ENCODE measurements around the gene GP5. TPM values are rescaled to one million over a fixed set of nuclear protein-coding genes. Genes with fewer than 3 reads are reported as not detected.

The GP5 gene
- total RNA-seq, 2 donors from 2014 or later: 0.08 TPM; not detected in 1

DNA sequence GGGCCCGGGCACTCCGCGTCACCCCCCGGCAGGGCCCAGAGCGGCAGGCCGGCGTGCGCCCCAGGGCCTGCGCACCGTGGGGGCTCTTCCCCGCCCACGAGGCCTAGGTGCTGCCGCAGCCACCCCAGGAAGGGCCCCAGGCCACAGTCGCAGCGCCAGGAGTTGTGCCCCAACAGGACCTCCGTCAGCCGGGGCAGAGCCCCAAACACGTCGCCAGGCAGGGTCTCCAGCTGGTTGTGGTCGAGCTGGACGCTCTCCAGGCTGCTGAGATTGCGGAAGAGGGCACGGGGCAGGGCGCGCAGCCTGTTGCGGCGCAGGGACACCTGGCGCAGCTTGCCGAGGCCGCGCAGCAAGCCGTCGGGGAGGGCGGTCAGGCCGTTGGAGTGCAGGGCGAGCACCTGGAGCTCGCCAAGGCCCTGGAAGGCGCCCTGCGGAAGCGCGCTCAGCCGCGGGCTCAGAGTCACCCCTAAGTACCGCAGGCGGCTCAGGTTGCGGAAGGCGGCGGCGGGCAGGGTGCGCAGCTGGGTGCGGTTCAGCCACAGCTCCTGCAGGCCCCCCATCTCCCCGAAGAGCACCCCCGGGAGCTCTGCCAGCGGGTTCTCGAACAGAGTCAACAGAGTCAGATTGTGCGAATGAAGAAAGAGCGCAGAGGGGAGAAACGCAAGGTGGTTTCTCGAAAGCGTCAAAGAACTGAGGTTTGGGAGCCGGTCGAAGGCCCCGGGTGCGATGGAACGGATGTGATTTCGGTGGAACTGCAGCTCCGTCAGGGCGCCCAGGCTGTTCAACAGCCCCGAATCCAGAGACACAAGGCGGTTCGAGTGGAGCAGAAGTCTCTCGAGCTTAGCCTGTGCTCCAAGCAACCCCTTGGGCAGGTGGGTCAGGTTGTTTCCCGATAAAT, 2.0 kb downstream of the GP5 start:
- no peak for DNase-seq (ENCODE audit: low spot score)
- no peaks in the 10 kb centered on the region for H3K36me3 ChIP-seq
- no peak overlapping the region for H3K27ac ChIP-seq
- peaks cover 0 to 23% of the 10 kb centered on the region in 2 donors for H3K4me1 ChIP-seq
- peak overlapping the region; percentile 19 to 38 for H3K4me3 ChIP-seq
- H3K27me3 ChIP-seq: no peaks in the 10 kb centered on the region
- TF ChIP-seq, protein P1, sequence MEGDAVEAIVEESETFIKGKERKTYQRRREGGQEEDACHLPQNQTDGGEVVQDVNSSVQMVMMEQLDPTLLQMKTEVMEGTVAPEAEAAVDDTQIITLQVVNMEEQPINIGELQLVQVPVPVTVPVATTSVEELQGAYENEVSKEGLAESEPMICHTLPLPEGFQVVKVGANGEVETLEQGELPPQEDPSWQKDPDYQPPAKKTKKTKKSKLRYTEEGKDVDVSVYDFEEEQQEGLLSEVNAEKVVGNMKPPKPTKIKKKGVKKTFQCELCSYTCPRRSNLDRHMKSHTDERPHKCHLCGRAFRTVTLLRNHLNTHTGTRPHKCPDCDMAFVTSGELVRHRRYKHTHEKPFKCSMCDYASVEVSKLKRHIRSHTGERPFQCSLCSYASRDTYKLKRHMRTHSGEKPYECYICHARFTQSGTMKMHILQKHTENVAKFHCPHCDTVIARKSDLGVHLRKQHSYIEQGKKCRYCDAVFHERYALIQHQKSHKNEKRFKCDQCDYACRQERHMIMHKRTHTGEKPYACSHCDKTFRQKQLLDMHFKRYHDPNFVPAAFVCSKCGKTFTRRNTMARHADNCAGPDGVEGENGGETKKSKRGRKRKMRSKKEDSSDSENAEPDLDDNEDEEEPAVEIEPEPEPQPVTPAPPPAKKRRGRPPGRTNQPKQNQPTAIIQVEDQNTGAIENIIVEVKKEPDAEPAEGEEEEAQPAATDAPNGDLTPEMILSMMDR (IDR thresholded peaks at IDR 0.05): no peak
- H3K9me3 ChIP-seq: no peaks in the 10 kb centered on the region

DNA sequence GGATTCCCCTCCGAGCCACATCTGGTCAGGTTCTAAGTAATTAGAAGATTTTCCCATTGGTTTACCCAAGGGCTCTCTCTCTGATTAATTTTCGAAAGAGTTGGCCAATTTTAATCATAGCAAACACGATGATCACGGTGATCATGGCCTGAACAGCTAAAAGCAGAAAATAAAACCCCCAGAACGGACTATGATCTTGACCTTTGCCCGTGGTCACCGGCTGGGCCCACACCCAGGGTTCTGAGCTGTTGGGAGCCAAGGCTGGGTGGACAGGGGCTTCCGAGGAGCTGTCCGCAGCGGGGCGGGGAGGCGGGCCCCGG, 2.6 kb downstream of the GP5 start:
- H3K4me3 ChIP-seq: peak overlapping the region; percentile 19 to 38
- H3K4me1 ChIP-seq: peaks cover 0 to 23% of the 10 kb centered on the region in 2 donors
- H3K27ac ChIP-seq: no peak overlapping the region
- H3K36me3 ChIP-seq: no peaks in the 10 kb centered on the region
- TF ChIP-seq, protein P1 (IDR thresholded peaks at IDR 0.05): no peak
- no peaks in the 10 kb centered on the region for H3K27me3 ChIP-seq
- H3K9me3 ChIP-seq: no peaks in the 10 kb centered on the region
- DNase-seq (ENCODE audit: low spot score): no peak

DNA sequence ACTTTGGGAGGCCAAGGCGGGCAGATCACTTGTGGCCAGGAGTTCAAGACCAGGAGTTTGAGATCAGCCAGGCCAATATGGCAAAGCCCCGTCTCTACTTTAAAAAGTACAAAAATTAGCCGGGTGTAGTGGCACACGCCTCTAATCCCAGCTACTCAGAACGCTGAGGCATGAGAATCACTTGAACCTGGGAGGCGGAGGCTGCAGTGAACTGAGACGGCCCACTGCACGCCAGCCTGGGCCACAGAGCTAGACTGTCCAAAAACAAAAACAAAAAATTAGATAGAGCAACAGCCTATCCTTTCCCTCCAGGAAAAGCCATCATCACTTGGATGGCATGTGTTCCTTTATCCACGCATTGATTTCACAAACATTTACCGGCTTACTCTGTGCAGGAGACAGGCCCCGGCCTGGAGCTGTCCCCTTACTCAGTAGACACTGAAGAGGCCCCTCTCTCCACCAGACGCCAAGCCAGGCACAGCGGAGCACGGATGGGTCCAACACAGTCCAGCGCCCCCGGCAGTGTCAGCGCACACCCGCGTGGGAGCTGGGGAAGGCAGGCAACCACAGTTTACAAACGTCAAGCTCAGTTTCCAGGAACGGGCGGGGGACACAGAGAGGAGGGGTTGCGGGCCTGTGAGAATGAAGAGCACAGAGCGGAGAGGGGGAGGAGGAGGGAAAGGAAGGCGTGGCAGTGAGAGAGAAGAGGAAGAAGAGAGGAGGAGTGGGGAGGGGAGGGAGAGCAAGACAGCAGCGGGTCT, 3.1 kb downstream of the GP5 start:
- TF ChIP-seq, protein P1 (IDR thresholded peaks at IDR 0.05): no peak
- Histone ChIP-seq H3K36me3 (no peaks in the 10 kb centered on the region), H3K27me3 (no peaks in the 10 kb centered on the region), H3K9me3 (no peaks in the 10 kb centered on the region), H3K4me1 (peaks cover 0 to 23% of the 10 kb centered on the region in 2 donors), H3K27ac (no peak overlapping the region), H3K4me3 (peak overlapping the region in 1 of 2 donors; percentile 38)
- no peak for DNase-seq (ENCODE audit: low spot score)

DNA sequence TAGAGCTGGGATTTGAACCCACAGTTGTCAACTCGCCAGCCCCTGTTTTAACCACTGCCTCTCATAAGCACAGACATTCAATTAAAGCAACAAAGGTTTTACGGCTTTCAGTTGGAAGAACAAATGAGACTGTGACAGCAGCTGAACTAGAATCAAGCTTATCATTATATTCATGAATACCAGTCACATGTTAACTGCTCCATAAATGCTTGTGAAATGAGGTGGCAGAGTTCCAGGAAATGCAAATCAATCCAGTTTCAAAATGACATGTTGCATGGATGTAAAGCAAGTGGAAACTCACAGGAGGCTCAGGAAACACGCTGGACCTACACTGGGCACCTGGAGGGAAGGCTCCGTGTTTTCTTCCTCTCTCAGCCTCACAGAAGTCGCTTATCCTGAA, 3.9 kb downstream of the GP5 start:
- H3K36me3 ChIP-seq: no peaks in the 10 kb centered on the region
- no peak overlapping the region for H3K27ac ChIP-seq
- H3K27me3 ChIP-seq: no peaks in the 10 kb centered on the region
- H3K4me3 ChIP-seq: no peak overlapping the region
- no peak for DNase-seq (ENCODE audit: low spot score)
- peaks cover 0 to 23% of the 10 kb centered on the region in 2 donors for H3K4me1 ChIP-seq
- H3K9me3 ChIP-seq: no peaks in the 10 kb centered on the region
- TF ChIP-seq, protein P1 (IDR thresholded peaks at IDR 0.05): no peak

DNA sequence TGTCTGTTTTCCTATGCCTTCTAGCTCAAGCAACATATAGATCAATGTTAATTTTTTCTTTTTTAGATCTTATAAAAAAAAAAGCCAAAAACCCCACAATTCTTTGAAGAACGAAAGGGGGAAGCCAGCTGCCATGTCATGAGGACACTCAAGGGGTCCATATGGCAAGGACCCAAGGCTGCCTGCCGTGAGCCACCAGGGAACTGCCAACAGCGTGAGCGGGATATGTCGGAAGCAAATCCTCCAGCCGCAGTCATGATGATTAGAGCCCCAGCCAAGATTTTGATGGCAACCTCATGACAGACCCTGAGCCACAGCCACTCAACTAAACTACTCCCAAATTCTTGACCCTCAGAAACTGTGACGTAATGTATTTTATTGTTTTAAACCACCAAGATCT, 6.5 kb downstream of the GP5 start:
- Histone ChIP-seq H3K36me3 (no peaks in the 10 kb centered on the region), H3K4me1 (peaks cover 0 to 12% of the 10 kb centered on the region in 2 donors), H3K9me3 (no peaks in the 10 kb centered on the region), H3K27me3 (no peaks in the 10 kb centered on the region), H3K4me3 (no peak overlapping the region), H3K27ac (no peak overlapping the region)
- no peak for DNase-seq (ENCODE audit: low spot score)
- TF ChIP-seq, protein P1 (IDR thresholded peaks at IDR 0.05): no peak

Data from right atrium auricular region (tissue), 2 donors.